BLaER1 (cell line): ENCODE measurements around the gene IPO4.

Experiments
- H3K27ac ChIP-seq: shearing (Covaris generic); formaldehyde crosslinking; 2 replicates; pipeline ENCODE4 v1.8.1; 2022
- H3K27me3 ChIP-seq: shearing (Covaris generic); formaldehyde crosslinking; 2 replicates; pipeline ENCODE4 v1.8.1; 2022
- H3K36me3 ChIP-seq: shearing (Covaris generic); formaldehyde crosslinking; 2 replicates; pipeline ENCODE4 v1.8.1; 2022
- H3K4me1 ChIP-seq: shearing (Covaris generic); formaldehyde crosslinking; 2 replicates; pipeline ENCODE4 v1.8.1; 2022
- H3K4me2 ChIP-seq: shearing (Covaris generic); formaldehyde crosslinking; 2 replicates; pipeline ENCODE4 v1.8.1; 2022
- H3K4me3 ChIP-seq: shearing (Covaris generic); formaldehyde crosslinking; 2 replicates; pipeline ENCODE4 v1.8.1; 2022
- H3K9ac ChIP-seq: shearing (Covaris generic); formaldehyde crosslinking; 2 replicates; pipeline ENCODE4 v1.8.1; 2022
- H3K9me3 ChIP-seq: shearing (Covaris generic); formaldehyde crosslinking; 2 replicates; pipeline ENCODE4 v1.8.1; 2022
- H4K20me1 ChIP-seq: shearing (Covaris generic); formaldehyde crosslinking; 2 replicates; pipeline ENCODE4 v1.8.1; 2022
- Cebpa-rat ChIP-seq: shearing (Covaris generic); IDR thresholded peaks from 2 replicates; pipeline ENCODE4 v1.8.1; 2022

IPO4 gene

DNA sequence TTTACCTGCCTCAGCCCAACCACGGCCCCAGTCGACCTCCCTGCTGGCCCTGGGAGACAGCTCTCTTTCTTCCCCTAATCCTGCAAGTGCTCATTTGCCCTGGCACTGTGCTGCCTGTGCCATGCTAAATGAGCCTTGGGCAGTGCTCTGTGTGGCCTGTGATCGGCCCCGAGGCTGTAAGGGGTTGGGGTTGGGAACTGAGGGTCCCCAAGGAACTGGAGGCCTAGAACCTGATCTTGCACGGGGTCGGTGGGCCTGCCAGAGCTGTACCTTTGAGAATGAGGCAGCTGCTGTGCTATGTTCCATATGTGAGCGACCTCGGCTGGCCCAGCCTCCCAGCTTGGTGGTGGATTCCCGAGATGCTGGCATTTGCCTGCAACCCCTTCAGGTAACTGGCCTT, 38.6 kb downstream of the IPO4 start:
- H3K9me3 ChIP-seq = no peaks in the 10 kb centered on the region
- TF ChIP-seq Cebpa-rat = no peak
- no peak overlapping the region for H3K4me2 ChIP-seq
- peaks cover 66% of the 10 kb centered on the region for H3K36me3 ChIP-seq
- no peaks in the 10 kb centered on the region for H3K27me3 ChIP-seq
- H4K20me1 ChIP-seq = peaks cover 20% of the 10 kb centered on the region
- H3K4me3 ChIP-seq = no peak overlapping the region
- H3K27ac ChIP-seq = no peak overlapping the region
- peaks cover 22% of the 10 kb centered on the region for H3K4me1 ChIP-seq
- H3K9ac ChIP-seq = no peak overlapping the region

DNA sequence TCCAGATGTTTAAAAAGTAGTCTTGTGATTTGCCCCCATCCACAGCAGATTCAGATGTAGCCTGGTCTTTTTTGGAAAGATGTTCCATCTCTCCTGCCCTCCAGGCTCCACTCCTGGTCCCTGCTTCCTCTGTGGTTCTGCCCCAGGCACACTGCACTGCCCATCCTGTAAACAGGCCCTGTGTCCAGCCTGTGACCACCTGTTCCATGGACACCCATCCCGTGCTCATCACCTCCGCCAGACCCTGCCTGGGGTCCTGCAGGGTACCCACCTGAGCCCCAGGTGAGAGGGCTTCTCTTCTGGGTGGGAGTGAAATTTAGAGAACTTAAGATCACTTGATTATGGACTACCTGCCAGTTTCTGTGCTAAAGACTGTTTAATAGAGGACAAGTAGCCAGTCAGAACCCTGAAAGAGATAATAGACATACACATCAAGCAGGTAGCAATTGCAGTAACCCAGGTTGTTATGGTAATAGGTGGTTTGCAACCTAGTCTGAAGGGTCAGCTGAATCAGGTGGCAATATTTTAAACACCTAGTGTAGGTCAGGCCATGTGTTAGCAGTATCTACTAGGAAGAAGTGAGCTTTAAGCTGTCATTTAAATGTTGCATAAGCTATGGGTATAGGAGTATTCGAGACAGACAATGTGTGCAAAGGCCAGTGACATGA, 39.2 kb downstream of the IPO4 start:
- H3K27me3 ChIP-seq = no peaks in the 10 kb centered on the region
- peak overlapping the region; percentile 41; the same call in 1 of the 2 replicates for H3K9ac ChIP-seq
- no peak overlapping the region for H3K27ac ChIP-seq
- H3K4me3 ChIP-seq = no peak overlapping the region
- H3K4me2 ChIP-seq = no peak overlapping the region
- peaks cover 28% of the 10 kb centered on the region for H3K4me1 ChIP-seq
- H3K36me3 ChIP-seq = peaks cover 66% of the 10 kb centered on the region
- no peak for TF ChIP-seq Cebpa-rat
- H3K9me3 ChIP-seq = no peaks in the 10 kb centered on the region
- peaks cover 20% of the 10 kb centered on the region for H4K20me1 ChIP-seq

DNA sequence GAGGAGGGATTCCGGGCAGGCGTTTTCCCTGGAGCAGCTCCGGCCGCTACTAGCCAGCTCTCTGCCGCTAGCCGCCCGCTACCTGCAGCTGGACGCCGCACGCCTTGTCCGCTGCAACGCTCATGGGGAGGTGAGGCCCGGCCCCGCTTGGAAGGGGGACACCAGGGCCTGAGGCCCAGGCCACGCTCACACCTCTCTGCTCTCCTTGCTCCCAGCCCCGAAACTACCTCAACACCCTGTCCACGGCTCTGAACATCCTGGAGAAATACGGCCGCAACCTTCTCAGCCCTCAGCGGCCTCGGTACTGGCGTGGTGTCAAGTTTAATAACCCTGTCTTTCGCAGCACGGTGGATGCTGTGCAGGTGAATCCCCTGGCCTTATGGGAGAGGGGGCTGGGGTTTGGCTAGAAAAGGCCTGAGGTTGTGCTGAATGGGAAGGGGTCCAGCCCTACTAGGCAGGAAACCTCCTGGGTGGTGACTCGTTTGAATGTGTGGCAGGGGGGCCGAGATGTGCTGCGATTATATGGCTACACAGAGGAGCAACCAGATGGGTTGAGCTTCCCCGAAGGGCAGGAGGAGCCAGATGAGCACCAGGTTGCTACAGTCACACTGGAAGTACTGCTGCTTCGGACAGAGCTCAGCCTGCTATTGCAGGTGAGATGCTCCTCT, 40.7 kb downstream of the IPO4 start:
- TF ChIP-seq Cebpa-rat = no peak
- peak overlapping the region; percentile 100 for H3K4me3 ChIP-seq
- H4K20me1 ChIP-seq = peaks cover 20% of the 10 kb centered on the region
- H3K4me2 ChIP-seq = peak overlapping the region; percentile 99
- H3K27me3 ChIP-seq = no peaks in the 10 kb centered on the region
- H3K36me3 ChIP-seq = peaks cover 68% of the 10 kb centered on the region
- no peaks in the 10 kb centered on the region for H3K9me3 ChIP-seq
- H3K4me1 ChIP-seq = peaks cover 43% of the 10 kb centered on the region
- peak overlapping the region; percentile 92 for H3K9ac ChIP-seq
- peak overlapping the region; percentile 89 for H3K27ac ChIP-seq

DNA sequence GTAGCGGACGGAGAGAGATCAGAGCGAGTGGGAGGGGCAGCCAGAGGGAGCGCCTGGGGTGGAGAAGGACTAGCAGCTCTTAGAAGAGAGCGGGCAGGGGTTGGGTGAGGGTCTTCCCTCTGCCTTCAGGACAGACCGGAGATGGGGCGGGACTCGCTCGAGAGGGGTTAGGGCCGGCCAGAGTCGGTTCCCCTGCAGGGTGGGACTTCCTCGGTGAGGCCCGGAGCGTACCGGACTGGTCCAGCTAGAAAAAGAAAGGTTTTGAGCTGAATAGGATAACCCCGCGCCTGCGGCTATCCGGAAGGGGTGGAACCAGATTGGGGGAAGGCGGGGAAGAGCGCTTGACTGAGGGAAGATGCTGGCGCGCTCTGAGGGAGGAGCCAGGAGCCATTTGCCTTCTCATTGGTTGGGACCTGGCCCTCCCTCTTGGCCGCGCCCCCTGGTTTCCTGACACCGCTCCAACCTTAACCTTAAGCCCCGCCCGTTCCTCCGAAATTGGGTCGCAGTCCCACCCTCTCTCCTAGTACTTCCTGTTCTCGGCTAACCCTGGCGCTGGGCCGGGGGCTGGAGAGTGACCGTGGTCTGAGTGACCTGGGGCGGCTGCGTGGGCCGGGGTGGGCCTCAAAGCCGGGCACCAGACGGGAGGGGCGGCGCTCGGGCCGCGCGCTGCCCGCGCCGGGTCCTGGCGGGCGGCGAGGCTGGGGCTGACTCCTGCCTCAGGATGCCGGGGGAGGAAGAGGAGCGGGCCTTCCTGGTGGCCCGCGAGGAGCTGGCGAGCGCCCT, 41.4 kb downstream of the IPO4 start, which contains the start of gene RNF31:
Gene RNF31 (plus strand): TSS at position 521 of the 783 bp plus-strand sequence. CDS start 201 bp downstream, at position 722.
- TF ChIP-seq Cebpa-rat = no peak
- no peaks in the 10 kb centered on the region for H3K27me3 ChIP-seq
- H3K4me1 ChIP-seq = peaks cover 50% of the 10 kb centered on the region
- peak within 1 kb of the TSS; percentile 99 for H3K4me2 ChIP-seq
- peak within 1 kb of the TSS; percentile 92 for H3K9ac ChIP-seq
- peaks cover 65% of the 10 kb centered on the region for H3K36me3 ChIP-seq
- peak within 1 kb of the TSS; percentile 89 for H3K27ac ChIP-seq
- H3K4me3 ChIP-seq = peak within 1 kb of the TSS; percentile 100
- H4K20me1 ChIP-seq = peaks cover 20% of the 10 kb centered on the region
- H3K9me3 ChIP-seq = no peaks in the 10 kb centered on the region

DNA sequence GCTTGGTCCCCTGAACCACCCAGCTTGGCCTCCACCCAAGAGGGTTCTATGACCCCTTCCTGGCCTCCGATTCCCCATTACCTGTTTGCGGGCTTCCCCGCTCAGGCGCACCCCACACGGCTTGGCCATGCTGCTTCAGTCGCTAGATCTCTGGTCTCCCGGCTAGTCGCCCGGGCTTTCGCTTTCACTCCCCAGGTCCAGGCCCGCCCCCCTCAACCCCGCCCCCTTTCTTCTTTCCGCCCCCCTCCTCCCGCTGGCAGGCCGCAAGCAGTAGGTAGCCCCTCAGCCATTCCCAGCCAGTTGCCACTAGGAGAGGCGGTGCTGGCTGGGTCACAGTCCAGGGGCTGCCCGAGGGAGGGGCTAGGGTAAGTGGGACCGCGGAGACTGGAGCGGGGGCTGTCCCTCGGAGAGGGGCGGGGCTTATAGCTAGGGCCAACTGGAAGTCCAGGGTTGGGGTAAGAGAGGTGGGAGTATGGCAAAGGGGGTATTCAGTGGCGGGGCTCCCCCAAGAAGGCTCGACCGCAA, 42.1 kb downstream of the IPO4 start, which contains the start of gene PSME2:
Gene PSME2 (minus strand): TSS at position 158 of the 525 bp plus-strand sequence. CDS start 29 bp downstream, at position 129.
- peak within 1 kb of the TSS; percentile 89 for H3K27ac ChIP-seq
- no peak for TF ChIP-seq Cebpa-rat
- peaks cover 20% of the 10 kb centered on the region for H4K20me1 ChIP-seq
- peaks cover 58% of the 10 kb centered on the region for H3K36me3 ChIP-seq
- peak within 1 kb of the TSS; percentile 92 for H3K9ac ChIP-seq
- peaks cover 54% of the 10 kb centered on the region for H3K4me1 ChIP-seq
- H3K27me3 ChIP-seq = no peaks in the 10 kb centered on the region
- H3K4me2 ChIP-seq = peak within 1 kb of the TSS; percentile 99
- H3K9me3 ChIP-seq = no peaks in the 10 kb centered on the region
- peak within 1 kb of the TSS; percentile 100 for H3K4me3 ChIP-seq

DNA sequence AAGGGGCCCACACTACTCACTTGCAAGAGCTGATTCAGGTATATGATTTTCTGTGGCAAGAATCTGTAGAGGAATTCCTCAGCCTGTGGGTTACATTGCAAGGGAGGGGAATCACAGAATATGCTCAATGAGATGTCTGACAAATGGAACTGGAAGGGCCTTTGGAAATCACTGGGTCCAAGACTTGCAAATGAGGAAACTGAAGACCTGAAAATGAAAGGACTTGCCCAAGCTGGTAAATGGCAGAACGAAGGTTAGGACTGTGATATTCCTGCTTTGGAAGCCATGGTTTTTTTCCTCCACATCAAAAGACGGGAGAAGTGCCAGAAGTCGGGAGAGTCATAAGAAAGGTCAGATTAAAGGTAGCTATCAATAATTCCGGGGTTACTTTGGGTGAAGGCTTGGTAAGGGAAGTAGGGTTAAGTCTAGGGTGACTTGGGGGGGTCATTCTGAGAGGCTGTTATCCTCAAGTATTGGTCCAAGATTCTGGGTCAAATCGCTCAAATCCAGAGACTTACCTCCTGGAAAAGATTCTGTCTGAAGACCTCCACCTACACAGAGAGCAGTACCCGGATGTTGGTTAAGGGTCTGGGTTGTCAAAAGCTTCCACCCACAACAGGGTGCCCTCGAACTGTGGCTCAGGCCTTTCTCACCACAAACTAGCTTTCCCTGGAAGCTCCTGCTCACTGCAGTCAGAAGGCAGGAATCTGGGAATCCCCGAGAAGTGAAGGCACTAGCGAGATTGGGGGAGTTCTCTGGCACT, 42.7 kb downstream of the IPO4 start:
- Histone ChIP-seq H3K4me1 (peaks cover 54% of the 10 kb centered on the region), H3K36me3 (peaks cover 52% of the 10 kb centered on the region), H3K27ac (peak overlapping the region; percentile 88), H3K4me3 (peak overlapping the region; percentile 100), H3K9ac (peak overlapping the region; percentile 90), H3K4me2 (peak overlapping the region; percentile 92), H4K20me1 (peaks cover 20% of the 10 kb centered on the region), H3K27me3 (no peaks in the 10 kb centered on the region), H3K9me3 (no peaks in the 10 kb centered on the region)
- no peak for TF ChIP-seq Cebpa-rat

DNA sequence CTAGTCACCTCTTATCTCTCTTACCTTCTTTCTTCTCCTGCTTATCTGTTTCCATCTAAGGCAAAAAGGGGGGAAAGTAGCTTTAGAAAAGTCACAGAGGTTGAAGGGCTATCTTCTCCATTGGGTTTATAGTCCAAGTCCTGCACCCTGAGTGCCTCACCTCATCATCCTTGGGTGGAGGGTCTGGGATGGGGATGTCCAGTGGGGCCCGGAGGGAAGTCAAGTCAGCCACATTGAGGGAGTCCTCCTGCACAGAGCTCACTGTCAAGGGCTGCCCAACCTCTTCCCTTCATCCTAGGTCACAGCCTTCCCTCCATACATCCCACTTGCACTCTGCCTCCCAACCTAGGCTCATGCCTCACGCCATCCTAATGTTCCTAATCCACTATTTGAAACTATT, 43.4 kb downstream of the IPO4 start:
- Histone ChIP-seq H3K4me3 (peak overlapping the region; percentile 100), H3K9me3 (no peaks in the 10 kb centered on the region), H3K27ac (no peak overlapping the region), H3K36me3 (peaks cover 45% of the 10 kb centered on the region), H3K4me2 (peak overlapping the region; percentile 92), H3K4me1 (peaks cover 58% of the 10 kb centered on the region), H4K20me1 (peaks cover 26% of the 10 kb centered on the region), H3K27me3 (no peaks in the 10 kb centered on the region), H3K9ac (peak overlapping the region; percentile 90; the same call in 1 of the 2 replicates)
- no peak for TF ChIP-seq Cebpa-rat

DNA sequence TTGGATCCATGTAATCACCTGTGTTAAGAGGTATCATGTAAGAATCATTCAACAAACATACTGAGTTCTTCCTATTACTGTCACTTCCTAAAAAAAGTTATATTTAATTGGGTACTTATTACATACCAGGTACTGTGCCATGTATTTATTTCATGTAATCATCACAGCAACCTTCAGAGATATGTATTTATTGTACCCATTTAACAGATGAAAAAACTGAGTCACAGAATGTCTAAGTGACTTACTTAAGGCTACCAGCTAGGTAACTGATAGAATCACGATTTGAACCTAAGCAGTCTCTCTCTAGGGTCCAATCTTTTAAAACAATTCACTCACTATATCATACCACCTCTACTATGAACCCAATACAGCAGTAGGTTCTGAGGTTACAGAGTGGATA, 44.2 kb downstream of the IPO4 start:
- no peak for TF ChIP-seq Cebpa-rat
- Histone ChIP-seq H3K4me2 (peak overlapping the region; percentile 92), H3K27ac (no peak overlapping the region)

DNA sequence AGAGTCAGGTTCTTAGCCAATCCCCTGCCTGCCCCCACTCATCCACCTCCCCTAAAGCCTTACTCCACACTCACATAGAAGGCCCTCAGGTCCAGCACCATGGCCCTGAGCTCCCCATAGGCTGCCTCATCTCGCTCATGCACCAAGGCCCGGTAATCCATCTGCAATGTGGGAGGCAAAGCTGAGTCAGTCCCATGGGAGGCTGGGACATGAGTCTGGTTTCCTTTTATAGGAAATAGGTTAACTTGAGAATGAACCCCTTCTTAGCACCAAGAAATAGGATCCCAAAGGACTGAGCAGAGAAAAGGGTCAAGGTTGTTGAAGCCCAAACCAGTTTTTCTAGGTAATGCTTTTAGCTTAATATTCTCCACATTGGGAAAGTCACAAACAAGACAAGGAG, 45.1 kb downstream of the IPO4 start:
- Histone ChIP-seq H3K27ac (no peak overlapping the region), H3K27me3 (no peaks in the 10 kb centered on the region), H3K9me3 (no peaks in the 10 kb centered on the region), H3K9ac (peak overlapping the region; percentile 30; the same call in 1 of the 2 replicates), H3K4me3 (no peak overlapping the region), H4K20me1 (peaks cover 35% of the 10 kb centered on the region), H3K4me2 (peak overlapping the region; percentile 59), H3K4me1 (peaks cover 70% of the 10 kb centered on the region), H3K36me3 (peaks cover 41% of the 10 kb centered on the region)
- TF ChIP-seq Cebpa-rat = no peak

More for the DNA sequence above, 44.2 kb downstream of the IPO4 start:
- Histone ChIP-seq H3K36me3 (peaks cover 41% of the 10 kb centered on the region), H4K20me1 (peaks cover 34% of the 10 kb centered on the region), H3K9me3 (no peaks in the 10 kb centered on the region), H3K4me1 (peaks cover 65% of the 10 kb centered on the region), H3K27me3 (no peaks in the 10 kb centered on the region), H3K9ac (no peak overlapping the region), H3K4me3 (no peak overlapping the region)
